A549 (cell line): ENCODE data around the gene PTPRK.

Source experiments
- CHD2 ChIP-seq: fragments of 150-350 bp; IDR thresholded peaks from 2 replicates; pipeline ENCODE4 v1.6.1; 2014; ENCODE audit warnings: low read length; ENCODE audit not compliant: partially characterized antibody
- CHD4 ChIP-seq: fragments of 200-600 bp; sonication (generic); IDR thresholded peaks from 2 replicates; pipeline ENCODE4 v1.6.1; 2016; ENCODE audit warnings: antibody characterized with exemption, mild to moderate bottlenecking, borderline replicate concordance
- EP300 ChIP-seq, 2 experiments: fragments of >200 bp; sonication (Bioruptor Twin); formaldehyde crosslinking; IDR thresholded peaks; 2 replicates in 1 of 2; 3 replicates in 1 of 2; pipeline ENCODE4 v1.6.1; 2016 to 2017
- ESRRA ChIP-seq: fragments of 150-350 bp; IDR thresholded peaks from 2 replicates; pipeline ENCODE4 v1.6.1; 2014; ENCODE audit warnings: mild to moderate bottlenecking, low read length, borderline replicate concordance
- HDAC2 ChIP-seq: fragments of 200-600 bp; sonication (generic); IDR thresholded peaks from 2 replicates; pipeline ENCODE4 v1.6.1; 2016
- MAZ ChIP-seq: fragments of 150-350 bp; IDR thresholded peaks from 2 replicates; pipeline ENCODE4 v1.6.1; 2014; ENCODE audit warnings: antibody characterized with exemption, low read depth, low read length, borderline replicate concordance
- NFE2L2 ChIP-seq: fragments of 150-350 bp; conservative IDR thresholded peaks from 2 replicates; pipeline ENCODE4 v1.6.1; 2014; ENCODE audit warnings: low read length
- PHF8 ChIP-seq: fragments of 200-600 bp; sonication (generic); IDR thresholded peaks from 2 replicates; pipeline ENCODE4 v1.6.1; 2016; ENCODE audit warnings: low read depth, mild to moderate bottlenecking, antibody characterized with exemption, moderate library complexity, borderline replicate concordance
- POLR2A ChIP-seq: IDR thresholded peaks from 2 replicates; pipeline ENCODE4 v1.6.1; 2012; ENCODE audit warnings: mild to moderate bottlenecking, low read length
- REST ChIP-seq: fragments of 200-600 bp; sonication (generic); IDR thresholded peaks from 2 replicates; pipeline ENCODE4 v1.6.1; 2016; ENCODE audit warnings: antibody characterized with exemption, mild to moderate bottlenecking, moderate library complexity
- TF ChIP-seq, protein P1 (sequence below): fragments of >200 bp; sonication (Bioruptor Twin); formaldehyde crosslinking; IDR thresholded peaks from 3 replicates; pipeline ENCODE4 v1.5.1; 2016

GRCh38 chr6:128098000-128098581 lies 422.3 kb downstream of the PTPRK start:
- TF ChIP-seq POLR2A: no peak
- TF ChIP-seq, protein P1, sequence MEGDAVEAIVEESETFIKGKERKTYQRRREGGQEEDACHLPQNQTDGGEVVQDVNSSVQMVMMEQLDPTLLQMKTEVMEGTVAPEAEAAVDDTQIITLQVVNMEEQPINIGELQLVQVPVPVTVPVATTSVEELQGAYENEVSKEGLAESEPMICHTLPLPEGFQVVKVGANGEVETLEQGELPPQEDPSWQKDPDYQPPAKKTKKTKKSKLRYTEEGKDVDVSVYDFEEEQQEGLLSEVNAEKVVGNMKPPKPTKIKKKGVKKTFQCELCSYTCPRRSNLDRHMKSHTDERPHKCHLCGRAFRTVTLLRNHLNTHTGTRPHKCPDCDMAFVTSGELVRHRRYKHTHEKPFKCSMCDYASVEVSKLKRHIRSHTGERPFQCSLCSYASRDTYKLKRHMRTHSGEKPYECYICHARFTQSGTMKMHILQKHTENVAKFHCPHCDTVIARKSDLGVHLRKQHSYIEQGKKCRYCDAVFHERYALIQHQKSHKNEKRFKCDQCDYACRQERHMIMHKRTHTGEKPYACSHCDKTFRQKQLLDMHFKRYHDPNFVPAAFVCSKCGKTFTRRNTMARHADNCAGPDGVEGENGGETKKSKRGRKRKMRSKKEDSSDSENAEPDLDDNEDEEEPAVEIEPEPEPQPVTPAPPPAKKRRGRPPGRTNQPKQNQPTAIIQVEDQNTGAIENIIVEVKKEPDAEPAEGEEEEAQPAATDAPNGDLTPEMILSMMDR: no peak
- no peak for TF ChIP-seq CHD2
- TF ChIP-seq ESRRA: no peak
- TF ChIP-seq REST: no peak
- TF ChIP-seq NFE2L2: no peak
- TF ChIP-seq PHF8: no peak
- TF ChIP-seq HDAC2: no peak
- no peak for TF ChIP-seq CHD4
- no peak for TF ChIP-seq EP300 (IDR thresholded peaks at IDR 0.05)
- no peak for TF ChIP-seq MAZ
